ENCODE results near the gene ATN1.
A peak's percentile ranks its signal among the peaks of the same experiment; 100 is the strongest.
"Not testable (repeated sequence)": the region's sequence is repeated elsewhere in the genome, so short reads cannot be mapped to it uniquely, and the experiment has no call there.

The ATN1 gene

DNA sequence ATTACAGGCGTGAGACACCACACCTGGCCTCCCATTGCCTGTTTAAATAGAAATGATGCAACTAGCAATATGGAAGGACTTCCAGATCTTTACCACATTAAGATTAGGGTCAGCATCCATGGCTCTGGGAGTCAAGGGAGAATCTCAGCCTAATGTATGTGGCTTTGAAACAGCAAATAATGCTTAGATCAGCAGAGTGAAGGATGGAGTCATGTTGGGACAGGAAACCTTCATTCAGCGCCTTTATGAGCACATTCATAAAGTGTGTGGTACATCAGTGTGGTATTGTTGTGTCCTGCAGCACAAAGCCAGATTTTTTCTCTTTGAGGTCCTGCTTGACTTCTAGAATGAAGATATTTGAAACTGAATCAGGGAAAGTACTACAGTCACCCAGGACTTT is 39.4 kb upstream of the ATN1 start:
- DNase-seq (ENCODE audit: low read depth in 1 of 2, low spot score in 1 of 2), result no peak
- no peak overlapping the region for H3K4me3 ChIP-seq (replicated peaks; ENCODE audit: insufficient read depth, low read length)
- H3K27ac ChIP-seq (replicated peaks), result no peak overlapping the region
- H3K27me3 ChIP-seq (ENCODE audit: insufficient read depth, poor library complexity, severe bottlenecking), result no peaks in the 10 kb centered on the region
- no peak for TF ChIP-seq GABPA (IDR thresholded peaks at IDR 0.05; ENCODE audit: low read depth)
- TF ChIP-seq, protein P1, sequence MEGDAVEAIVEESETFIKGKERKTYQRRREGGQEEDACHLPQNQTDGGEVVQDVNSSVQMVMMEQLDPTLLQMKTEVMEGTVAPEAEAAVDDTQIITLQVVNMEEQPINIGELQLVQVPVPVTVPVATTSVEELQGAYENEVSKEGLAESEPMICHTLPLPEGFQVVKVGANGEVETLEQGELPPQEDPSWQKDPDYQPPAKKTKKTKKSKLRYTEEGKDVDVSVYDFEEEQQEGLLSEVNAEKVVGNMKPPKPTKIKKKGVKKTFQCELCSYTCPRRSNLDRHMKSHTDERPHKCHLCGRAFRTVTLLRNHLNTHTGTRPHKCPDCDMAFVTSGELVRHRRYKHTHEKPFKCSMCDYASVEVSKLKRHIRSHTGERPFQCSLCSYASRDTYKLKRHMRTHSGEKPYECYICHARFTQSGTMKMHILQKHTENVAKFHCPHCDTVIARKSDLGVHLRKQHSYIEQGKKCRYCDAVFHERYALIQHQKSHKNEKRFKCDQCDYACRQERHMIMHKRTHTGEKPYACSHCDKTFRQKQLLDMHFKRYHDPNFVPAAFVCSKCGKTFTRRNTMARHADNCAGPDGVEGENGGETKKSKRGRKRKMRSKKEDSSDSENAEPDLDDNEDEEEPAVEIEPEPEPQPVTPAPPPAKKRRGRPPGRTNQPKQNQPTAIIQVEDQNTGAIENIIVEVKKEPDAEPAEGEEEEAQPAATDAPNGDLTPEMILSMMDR (IDR thresholded peaks at IDR 0.05; ENCODE audit: insufficient read depth, low read length), result no peak

DNA sequence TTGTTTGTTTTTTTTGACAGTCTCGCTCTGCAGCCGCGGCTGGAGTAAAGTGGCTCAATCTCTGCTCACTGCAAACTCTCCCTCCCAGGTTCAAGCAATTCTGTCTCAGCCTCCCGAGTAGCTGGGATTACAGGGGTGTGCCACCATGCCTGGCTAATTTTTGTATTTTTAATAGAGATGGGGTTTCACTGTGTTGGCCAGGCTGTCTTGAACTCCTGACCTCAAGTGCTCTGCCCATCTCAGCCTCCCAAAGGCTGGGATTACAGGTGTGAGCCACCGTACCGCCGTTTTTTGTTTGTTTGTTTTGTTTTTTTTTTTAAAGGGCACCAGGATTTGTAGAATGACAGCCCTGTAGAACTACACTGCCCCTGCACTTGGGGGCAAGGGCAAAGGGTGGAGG is 39.0 kb upstream of the ATN1 start:
- DNase-seq (ENCODE audit: low read depth in 1 of 2, low spot score in 1 of 2); H3K27me3 ChIP-seq (ENCODE audit: insufficient read depth, poor library complexity, severe bottlenecking); H3K27ac ChIP-seq (replicated peaks); H3K4me3 ChIP-seq (replicated peaks; ENCODE audit: insufficient read depth, low read length): not testable (repeated sequence)

DNA sequence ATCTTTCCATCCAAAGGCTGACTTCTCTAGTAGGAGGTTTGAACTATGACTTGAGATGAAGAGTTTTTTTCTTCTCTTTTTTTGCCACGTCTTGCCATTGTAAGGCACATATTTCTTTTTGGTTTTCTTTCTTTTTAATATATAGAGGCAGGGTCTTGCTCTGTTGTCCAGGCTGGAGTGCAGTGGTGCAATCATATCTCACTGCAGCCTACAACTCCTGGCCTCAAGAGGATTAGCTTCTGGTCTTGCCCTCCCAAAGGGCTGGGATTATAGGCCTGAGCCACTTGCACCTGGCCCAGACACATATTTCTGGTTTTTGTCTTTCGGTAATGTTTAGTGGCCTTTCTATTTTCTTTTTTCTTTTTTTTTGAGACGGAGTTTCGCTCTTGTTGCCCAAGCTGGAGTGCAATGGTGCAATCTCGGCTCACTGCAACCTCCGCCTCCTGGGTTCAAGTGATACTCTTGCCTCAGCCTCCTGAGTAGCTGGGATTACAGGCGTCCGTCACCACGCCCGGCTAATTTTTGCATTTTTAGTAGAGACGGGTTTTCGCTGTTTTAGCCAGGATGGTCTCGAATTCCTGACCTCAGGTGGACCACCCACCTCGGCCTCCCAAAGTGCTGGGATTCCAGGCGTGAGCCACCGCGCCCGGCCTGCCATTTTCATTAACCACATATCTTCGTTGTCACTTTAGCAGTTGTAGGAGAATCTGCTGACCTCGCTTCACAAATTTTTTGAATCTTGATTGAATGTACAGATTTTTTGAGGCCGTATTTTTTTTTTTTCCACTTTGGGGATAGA is 37.8 kb upstream of the ATN1 start:
- not testable (repeated sequence) for H3K27me3 ChIP-seq (ENCODE audit: insufficient read depth, poor library complexity, severe bottlenecking); H3K4me3 ChIP-seq (replicated peaks; ENCODE audit: insufficient read depth, low read length)

DNA sequence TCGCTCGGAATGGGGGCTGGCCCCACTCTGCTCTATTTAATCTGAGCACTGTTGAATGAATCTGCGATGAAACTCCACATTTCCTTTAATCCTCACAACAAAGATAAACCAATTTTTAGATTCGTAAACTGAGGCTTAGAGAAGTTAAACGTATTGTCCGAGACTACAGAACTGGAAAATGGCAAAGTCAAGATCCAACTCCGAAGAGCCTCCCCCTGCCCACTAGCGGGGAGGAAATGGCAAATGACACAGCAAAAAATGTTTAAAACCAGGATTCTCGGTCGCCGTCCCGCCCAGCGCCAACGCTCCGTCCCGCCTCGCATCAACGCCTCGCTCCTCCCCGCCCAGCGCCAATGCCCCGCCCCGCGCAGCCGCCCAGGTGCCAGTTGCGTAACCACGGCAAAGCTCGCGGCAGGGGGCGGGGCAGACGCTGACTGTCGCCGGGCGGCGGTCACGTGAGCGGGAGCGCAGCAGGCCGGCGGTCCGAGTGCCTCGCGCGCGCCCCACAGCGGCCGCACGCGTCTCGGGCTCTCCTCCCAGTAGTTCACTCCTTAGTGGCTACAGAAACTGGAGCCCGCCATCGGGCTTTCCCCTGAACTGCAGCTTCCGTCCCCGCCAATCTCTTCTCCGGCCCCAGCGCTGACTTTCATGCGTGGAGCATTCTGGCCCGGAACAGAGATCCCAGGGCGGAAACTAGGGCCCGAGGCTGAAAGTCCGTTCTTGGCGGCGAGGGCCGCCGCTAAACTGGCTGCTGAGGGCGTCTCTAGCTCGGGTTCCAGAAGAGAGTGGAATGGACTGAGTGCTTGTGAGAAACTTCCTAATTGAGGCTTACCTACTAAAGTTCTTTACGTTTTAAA is 36.7 kb upstream of the ATN1 start:
- DNase-seq (ENCODE audit: low read depth in 1 of 2, low spot score in 1 of 2), result peak; percentile 93 to 98
- peak; percentile 49; the same call in 1 of the 2 replicates for TF ChIP-seq POLR2AphosphoS5 (IDR thresholded peaks at IDR 0.05; ENCODE audit: low read depth)
- TF ChIP-seq, protein P1 (IDR thresholded peaks at IDR 0.05; ENCODE audit: insufficient read depth, low read length), result peak; percentile 36
- peak; percentile 37; the same call in 1 of the 2 replicates for TF ChIP-seq SPI1 (IDR thresholded peaks at IDR 0.05; ENCODE audit: borderline replicate concordance, low read depth)
- TF ChIP-seq, protein P2, sequence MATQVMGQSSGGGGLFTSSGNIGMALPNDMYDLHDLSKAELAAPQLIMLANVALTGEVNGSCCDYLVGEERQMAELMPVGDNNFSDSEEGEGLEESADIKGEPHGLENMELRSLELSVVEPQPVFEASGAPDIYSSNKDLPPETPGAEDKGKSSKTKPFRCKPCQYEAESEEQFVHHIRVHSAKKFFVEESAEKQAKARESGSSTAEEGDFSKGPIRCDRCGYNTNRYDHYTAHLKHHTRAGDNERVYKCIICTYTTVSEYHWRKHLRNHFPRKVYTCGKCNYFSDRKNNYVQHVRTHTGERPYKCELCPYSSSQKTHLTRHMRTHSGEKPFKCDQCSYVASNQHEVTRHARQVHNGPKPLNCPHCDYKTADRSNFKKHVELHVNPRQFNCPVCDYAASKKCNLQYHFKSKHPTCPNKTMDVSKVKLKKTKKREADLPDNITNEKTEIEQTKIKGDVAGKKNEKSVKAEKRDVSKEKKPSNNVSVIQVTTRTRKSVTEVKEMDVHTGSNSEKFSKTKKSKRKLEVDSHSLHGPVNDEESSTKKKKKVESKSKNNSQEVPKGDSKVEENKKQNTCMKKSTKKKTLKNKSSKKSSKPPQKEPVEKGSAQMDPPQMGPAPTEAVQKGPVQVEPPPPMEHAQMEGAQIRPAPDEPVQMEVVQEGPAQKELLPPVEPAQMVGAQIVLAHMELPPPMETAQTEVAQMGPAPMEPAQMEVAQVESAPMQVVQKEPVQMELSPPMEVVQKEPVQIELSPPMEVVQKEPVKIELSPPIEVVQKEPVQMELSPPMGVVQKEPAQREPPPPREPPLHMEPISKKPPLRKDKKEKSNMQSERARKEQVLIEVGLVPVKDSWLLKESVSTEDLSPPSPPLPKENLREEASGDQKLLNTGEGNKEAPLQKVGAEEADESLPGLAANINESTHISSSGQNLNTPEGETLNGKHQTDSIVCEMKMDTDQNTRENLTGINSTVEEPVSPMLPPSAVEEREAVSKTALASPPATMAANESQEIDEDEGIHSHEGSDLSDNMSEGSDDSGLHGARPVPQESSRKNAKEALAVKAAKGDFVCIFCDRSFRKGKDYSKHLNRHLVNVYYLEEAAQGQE (IDR thresholded peaks at IDR 0.05; ENCODE audit: insufficient replicate concordance, low read depth), result peak; percentile 48
- 0 out of 2 replicates have a peak, but pooled peaks have one; percentile 6 for TF ChIP-seq GABPA (IDR thresholded peaks at IDR 0.05; ENCODE audit: low read depth)
- Histone ChIP-seq H3K4me3 (replicated peaks; ENCODE audit: insufficient read depth, low read length) (peak overlapping the region; percentile 30), H3K27me3 (ENCODE audit: insufficient read depth, poor library complexity, severe bottlenecking) (no peaks in the 10 kb centered on the region), H3K27ac (replicated peaks) (peak overlapping the region; percentile 88)

More for the DNA sequence above, 37.8 kb upstream of the ATN1 start:
- not testable (repeated sequence) for DNase-seq (ENCODE audit: low read depth in 1 of 2, low spot score in 1 of 2)
- H3K27ac ChIP-seq (replicated peaks), result peak overlapping the region; percentile 81

DNA sequence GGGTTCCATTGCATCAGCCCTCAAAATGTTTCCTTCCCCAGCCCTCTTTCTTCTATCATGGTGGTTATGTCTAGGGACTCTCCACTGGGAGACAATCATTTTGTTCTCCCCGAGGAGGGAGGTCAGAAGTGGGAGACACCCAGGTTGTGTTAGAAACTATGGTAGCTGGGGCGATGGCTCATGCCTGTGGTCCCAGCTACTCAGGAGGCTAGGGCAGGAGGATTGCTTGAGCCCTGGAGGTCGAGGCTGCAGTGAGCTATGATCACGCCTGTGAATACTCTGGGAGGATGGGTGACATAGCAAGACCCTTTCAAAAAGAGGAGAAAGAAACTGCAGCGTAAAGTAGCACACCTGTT is 36.1 kb upstream of the ATN1 start:
- TF ChIP-seq, protein P1 (IDR thresholded peaks at IDR 0.05; ENCODE audit: insufficient read depth, low read length), result no peak
- TF ChIP-seq POLR2AphosphoS5 (IDR thresholded peaks at IDR 0.05; ENCODE audit: low read depth) (no peak), SPI1 (IDR thresholded peaks at IDR 0.05; ENCODE audit: borderline replicate concordance, low read depth) (no peak), GABPA (IDR thresholded peaks at IDR 0.05; ENCODE audit: low read depth) (no peak)
- TF ChIP-seq, protein P2 (IDR thresholded peaks at IDR 0.05; ENCODE audit: insufficient replicate concordance, low read depth), result no peak
- Histone ChIP-seq H3K4me3 (replicated peaks; ENCODE audit: insufficient read depth, low read length) (peak overlapping the region; percentile 30), H3K27me3 (ENCODE audit: insufficient read depth, poor library complexity, severe bottlenecking) (no peaks in the 10 kb centered on the region), H3K27ac (replicated peaks) (peak overlapping the region; percentile 88)
- no peak for DNase-seq (ENCODE audit: low read depth in 1 of 2, low spot score in 1 of 2)

DNA sequence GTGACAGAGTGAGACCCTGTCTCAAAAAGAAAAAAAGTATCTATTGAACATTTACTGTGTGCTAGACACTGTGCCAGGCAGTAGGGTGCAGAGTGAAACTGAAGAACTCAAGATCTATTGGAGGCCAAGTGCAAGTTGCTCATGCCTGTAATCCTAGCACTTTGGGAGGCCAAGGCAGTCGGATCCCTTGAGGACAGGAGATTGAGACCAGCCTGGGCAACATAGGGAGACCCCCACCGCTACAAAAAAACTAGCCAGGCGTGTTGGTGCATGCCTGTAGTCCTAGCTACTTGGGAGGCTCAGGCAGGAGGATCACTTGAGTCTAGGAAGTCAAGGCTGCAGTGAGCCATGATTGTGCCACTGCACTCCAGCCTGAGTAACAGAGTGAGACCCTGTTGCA is 35.1 kb upstream of the ATN1 start:
- DNase-seq (ENCODE audit: low read depth in 1 of 2, low spot score in 1 of 2); H3K27me3 ChIP-seq (ENCODE audit: insufficient read depth, poor library complexity, severe bottlenecking); H3K4me3 ChIP-seq (replicated peaks; ENCODE audit: insufficient read depth, low read length); H3K27ac ChIP-seq (replicated peaks): not testable (repeated sequence)
